Measurements from ENCODE around the gene COL4A3.

DNA sequence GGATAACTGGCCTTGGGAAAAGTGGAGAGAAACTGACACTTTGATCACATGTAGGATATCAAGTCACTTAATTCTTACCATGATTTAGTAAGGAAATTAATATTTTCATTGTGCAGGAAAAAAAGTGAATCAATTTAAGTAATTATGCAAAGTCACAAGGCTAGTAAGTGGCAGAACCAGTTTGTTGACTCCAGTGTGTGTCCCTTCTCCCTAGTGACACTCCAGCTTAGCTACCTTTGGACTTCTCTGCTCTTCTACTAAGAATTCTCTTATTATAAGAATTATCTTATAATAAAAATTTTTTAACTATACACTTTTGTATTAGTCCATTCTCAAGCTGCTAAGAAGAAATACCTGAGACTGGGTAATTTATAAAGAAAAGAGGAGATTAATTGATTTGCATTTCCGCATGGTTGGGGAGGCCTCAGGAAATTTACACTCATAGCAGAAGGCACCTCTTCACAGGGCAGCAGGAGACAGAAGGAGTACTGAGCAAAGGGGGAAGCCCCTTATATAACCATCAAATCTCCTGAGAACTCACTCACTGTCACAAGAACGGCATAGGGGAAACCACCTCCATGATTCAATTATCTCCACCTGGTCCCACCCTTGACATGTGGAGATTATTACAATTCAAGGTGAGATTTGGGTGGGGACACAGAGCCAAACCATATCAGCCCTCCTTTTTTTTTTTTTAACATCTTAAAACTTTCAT, 14.0 kb upstream of the COL4A3 start:
- TF ChIP-seq EZH2phosphoT487 (IDR thresholded peaks at IDR 0.05; ENCODE audit: insufficient read depth, low read depth) (no peak), EZH2 (IDR thresholded peaks at IDR 0.05; ENCODE audit: insufficient read depth, poor library complexity, severe bottlenecking) (no peak)
